Measurements from ENCODE around the gene ADGRG4. TPM values are rescaled to one million over a fixed set of nuclear protein-coding genes. Genes with fewer than 3 reads are reported as not detected.

The ADGRG4 gene
- total RNA-seq, 2 experiments from 2014 or later = not detected

GRCh38 chrX:136464589-136464988, 163.8 kb downstream of the ADGRG4 start:
- H3K4me1 Mint-ChIP-seq = no peaks in the 10 kb centered on the region
- H3K36me3 Mint-ChIP-seq = no peaks in the 10 kb centered on the region
- no peaks in the 10 kb centered on the region for H3K27me3 Mint-ChIP-seq
- H3K27ac Mint-ChIP-seq = no peak overlapping the region
- DNase-seq = no peak
- H3K4me3 Mint-ChIP-seq = no peak overlapping the region
- no peaks in the 10 kb centered on the region for H3K9me3 Mint-ChIP-seq
- ATAC-seq (ENCODE audit: low read depth) = no peak
- POLR2A ChIA-PET = no interaction called here

Other genes starting within 250 kb of the ADGRG4 start
- gene FHL1, start 153.4 kb upstream of the ADGRG4 start, total RNA-seq = 10 to 100 TPM; 13.4 to 19.2 TPM
- gene MAP7D3, start 49.6 kb upstream of the ADGRG4 start, total RNA-seq = 10 to 100 TPM; 11.9 to 12.0 TPM
- not detected for gene BRS3, start 187.0 kb downstream of the ADGRG4 start, total RNA-seq
- gene HTATSF1, start 196.6 kb downstream of the ADGRG4 start, total RNA-seq = 10 to 100 TPM; 63.8 to 65.2 TPM
- under 1 TPM in 1 of 2 experiments, not detected in 1; 0.77 TPM for gene VGLL1, start 231.3 kb downstream of the ADGRG4 start, total RNA-seq

Data from activated naive CD8-positive, alpha-beta T cell treated with anti-CD3 and anti-CD28 coated beads, Interleukin-2, amount 10 ng/mL, durations not matched to agents 7 days and 5 days (primary cell).